BLaER1 treated with 17β-estradiol and CSF1 and Interleukin-3, amounts not matched to agents 10 nM and 100 nM (cell line): ENCODE data around the gene TCEANC2.

Source experiments
- H3K27ac ChIP-seq, 11 experiments: shearing (Covaris generic); formaldehyde crosslinking; 2 replicates each; pipeline ENCODE4 v1.8.1; 2022
- H3K27me3 ChIP-seq, 11 experiments: shearing (Covaris generic); formaldehyde crosslinking; 2 replicates each; pipeline ENCODE4 v1.8.1; 2022
- H3K36me3 ChIP-seq, 11 experiments: shearing (Covaris generic); formaldehyde crosslinking; 2 replicates each; pipeline ENCODE4 v1.8.1; 2022
- H3K4me1 ChIP-seq, 10 experiments: shearing (Covaris generic); formaldehyde crosslinking; 2 replicates each; pipeline ENCODE4 v1.8.1; 2022
- H3K4me2 ChIP-seq, 11 experiments: shearing (Covaris generic); formaldehyde crosslinking; 2 replicates each; pipeline ENCODE4 v1.8.1; 2022
- H3K4me3 ChIP-seq, 10 experiments: shearing (Covaris generic); formaldehyde crosslinking; 2 replicates each; pipeline ENCODE4 v1.8.1; 2022
- H3K9ac ChIP-seq, 11 experiments: shearing (Covaris generic); formaldehyde crosslinking; 2 replicates each; pipeline ENCODE4 v1.8.1; 2022
- H3K9me3 ChIP-seq, 11 experiments: shearing (Covaris generic); formaldehyde crosslinking; replicated peaks in 1 of 11; 2 replicates each; pipeline ENCODE4 v1.8.1; 2022
- H4K20me1 ChIP-seq, 11 experiments: shearing (Covaris generic); formaldehyde crosslinking; 2 replicates each; pipeline ENCODE4 v1.8.1; 2022
- Cebpa-rat ChIP-seq, 11 experiments: shearing (Covaris generic); IDR thresholded peaks; 2 replicates each; pipeline ENCODE4 v1.8.1; 2022

TCEANC2 gene

DNA sequence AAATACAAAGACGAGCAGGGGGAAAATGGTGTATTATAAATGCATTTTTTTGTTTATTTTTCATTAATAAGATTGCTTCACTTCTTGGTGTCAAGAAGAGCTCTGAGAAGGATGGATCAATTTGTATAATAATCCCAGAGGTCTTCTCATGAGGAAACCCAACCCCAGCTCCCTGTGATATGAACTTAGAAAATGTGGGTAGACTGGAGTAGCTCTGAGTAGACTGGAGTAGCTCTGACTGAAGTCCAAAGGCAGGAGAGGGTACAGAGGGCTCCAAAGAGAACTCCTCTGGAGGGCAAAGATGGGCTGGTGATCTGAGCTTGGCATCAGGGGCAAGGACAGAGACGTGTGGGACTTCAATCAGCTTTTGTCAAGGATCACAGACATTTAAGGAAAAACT is 78.0 kb downstream of the TCEANC2 start:
- H3K9ac ChIP-seq = no peak overlapping the region
- H4K20me1 ChIP-seq = no peaks in the 10 kb centered on the region
- no peak overlapping the region for H3K4me3 ChIP-seq
- no peaks in the 10 kb centered on the region for H3K27me3 ChIP-seq
- no peak overlapping the region for H3K27ac ChIP-seq
- H3K9me3 ChIP-seq = no peaks in the 10 kb centered on the region
- H3K36me3 ChIP-seq = no peaks in the 10 kb centered on the region
- TF ChIP-seq Cebpa-rat (IDR thresholded peaks at IDR 0.05) = no peak
- no peak overlapping the region for H3K4me2 ChIP-seq
- H3K4me1 ChIP-seq = no peaks in the 10 kb centered on the region

DNA sequence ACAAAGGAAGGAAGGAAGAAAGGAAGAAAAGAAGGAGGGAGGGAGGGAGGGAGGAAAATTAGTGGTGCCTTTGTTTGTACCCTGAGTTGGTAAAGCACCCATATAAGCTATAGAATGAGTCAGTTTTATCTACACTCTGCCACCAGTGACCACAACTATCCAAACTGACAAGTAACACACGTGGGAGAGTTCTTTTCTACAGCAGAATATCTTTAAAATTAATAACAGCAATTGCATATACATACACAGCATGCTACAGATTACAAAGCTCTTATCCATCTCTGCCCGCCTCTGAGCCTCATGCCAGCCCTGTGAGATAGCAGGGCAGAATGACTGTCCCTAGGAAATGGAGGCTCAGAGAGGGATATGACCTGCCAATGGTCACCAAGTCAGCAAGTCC is 79.1 kb downstream of the TCEANC2 start:
- H3K9me3 ChIP-seq = no peaks in the 10 kb centered on the region

DNA sequence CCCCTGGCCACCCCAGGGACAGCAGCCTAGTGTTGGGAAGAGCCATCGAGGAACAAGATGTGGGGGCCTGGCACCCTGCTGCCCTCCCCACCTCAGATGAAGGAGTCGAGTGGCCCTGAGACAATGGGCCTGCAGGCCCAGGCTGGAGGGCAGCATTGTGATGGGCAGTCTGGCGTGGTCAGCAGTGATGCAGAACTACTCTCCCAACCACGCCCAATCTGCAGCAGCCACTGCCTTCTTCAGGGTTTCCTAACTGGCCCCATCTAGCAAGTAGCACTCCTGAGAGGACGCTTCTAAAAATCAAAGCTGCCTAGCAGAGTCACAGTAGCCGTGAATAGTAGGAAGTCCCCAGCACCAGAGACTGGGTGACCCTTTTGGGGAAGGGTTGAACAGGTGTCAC is 80.9 kb downstream of the TCEANC2 start:
- Histone ChIP-seq H3K27me3 (no peaks in the 10 kb centered on the region), H3K9ac (no peak overlapping the region), H3K4me2 (no peak overlapping the region), H3K27ac (no peak overlapping the region), H3K36me3 (no peaks in the 10 kb centered on the region), H3K4me3 (no peak overlapping the region), H3K9me3 (peaks cover 0 to 4% (median 0%) of the 10 kb centered on the region in 11 experiments; a peak in 2 of 22 replicates), H3K4me1 (no peaks in the 10 kb centered on the region), H4K20me1 (no peaks in the 10 kb centered on the region)
- no peak for TF ChIP-seq Cebpa-rat (IDR thresholded peaks at IDR 0.05)

More for the DNA sequence above, 79.1 kb downstream of the TCEANC2 start:
- Histone ChIP-seq H3K36me3 (no peaks in the 10 kb centered on the region), H3K4me3 (no peak overlapping the region), H3K27me3 (no peaks in the 10 kb centered on the region), H3K4me2 (no peak overlapping the region), H3K27ac (no peak overlapping the region), H4K20me1 (no peaks in the 10 kb centered on the region), H3K9ac (no peak overlapping the region), H3K4me1 (no peaks in the 10 kb centered on the region)
- TF ChIP-seq Cebpa-rat (IDR thresholded peaks at IDR 0.05) = no peak

DNA sequence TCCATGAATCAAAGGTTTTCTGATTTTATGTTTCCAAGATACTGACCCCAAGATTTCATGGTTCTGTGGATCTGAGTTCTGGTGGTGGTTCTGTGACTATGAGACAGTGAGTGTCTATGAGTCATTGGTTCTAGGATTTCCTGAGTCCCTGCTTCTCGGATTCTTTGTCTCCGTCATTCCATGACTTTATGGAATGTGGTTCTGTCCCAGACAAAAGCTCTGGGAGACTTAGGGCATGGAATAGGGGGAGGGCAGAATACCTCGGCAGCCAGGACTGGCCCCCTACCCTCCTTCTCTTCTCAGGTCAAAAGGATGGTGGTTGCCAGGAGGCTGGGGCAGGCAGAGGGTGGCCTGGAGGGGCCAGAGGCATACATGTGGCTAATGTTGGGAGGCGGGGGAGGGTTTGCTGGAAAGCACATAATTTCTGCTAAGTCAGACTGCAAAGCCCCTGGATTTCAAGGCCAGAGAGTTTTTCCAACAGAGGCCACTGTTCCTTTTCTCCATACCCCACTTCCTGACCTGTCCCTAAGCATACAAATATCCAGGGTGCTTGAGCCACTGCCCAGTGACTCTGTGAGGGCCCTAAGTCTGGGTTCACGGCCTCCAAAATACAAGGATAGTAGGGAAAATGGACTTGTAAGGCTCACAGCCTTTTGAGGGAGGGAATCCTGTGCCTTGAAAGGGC is 82.2 kb downstream of the TCEANC2 start:
- Histone ChIP-seq H3K4me1 (no peaks in the 10 kb centered on the region), H3K36me3 (no peaks in the 10 kb centered on the region), H3K4me3 (no peak overlapping the region), H3K27me3 (no peaks in the 10 kb centered on the region), H3K4me2 (no peak overlapping the region), H3K27ac (no peak overlapping the region), H3K9ac (no peak overlapping the region), H4K20me1 (no peaks in the 10 kb centered on the region), H3K9me3 (peaks cover 0 to 4% (median 0%) of the 10 kb centered on the region in 11 experiments; a peak in 2 of 22 replicates)
- no peak for TF ChIP-seq Cebpa-rat (IDR thresholded peaks at IDR 0.05)

DNA sequence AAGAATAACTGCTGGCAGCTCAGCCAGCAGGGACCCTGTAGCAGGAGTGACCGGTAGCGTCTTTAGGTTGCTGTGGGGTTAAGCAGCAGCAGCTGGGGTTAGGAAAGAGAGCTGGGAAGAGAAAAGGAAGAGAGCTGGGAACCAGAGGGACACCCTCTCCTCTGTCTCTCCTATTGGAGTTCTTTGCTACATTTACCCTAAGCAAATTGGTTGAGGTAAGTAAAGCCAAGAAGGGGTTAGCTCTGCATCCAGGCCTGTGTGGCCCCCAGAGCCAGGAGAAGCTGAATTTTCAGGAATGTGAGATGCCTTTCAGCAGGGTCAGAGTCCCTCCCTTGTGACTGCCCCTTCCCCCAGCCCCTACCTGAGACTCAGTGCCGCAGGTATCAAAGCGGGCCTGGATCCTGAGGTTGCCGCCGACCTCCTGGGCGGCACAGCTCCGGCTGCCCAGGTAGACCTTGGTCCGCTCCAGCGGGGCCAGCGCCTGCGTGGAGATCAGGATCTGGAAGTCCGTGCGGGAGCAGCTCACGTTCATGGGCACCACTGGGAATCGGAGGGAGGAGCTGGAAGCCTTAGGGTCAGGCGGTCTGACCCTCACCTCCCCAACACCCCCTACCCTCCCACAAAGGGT is 83.0 kb downstream of the TCEANC2 start:
- H3K9ac ChIP-seq = no peak overlapping the region
- H4K20me1 ChIP-seq = no peaks in the 10 kb centered on the region
- H3K9me3 ChIP-seq = peaks cover 0 to 4% (median 0%) of the 10 kb centered on the region in 11 experiments; a peak in 2 of 22 replicates
- no peak for TF ChIP-seq Cebpa-rat (IDR thresholded peaks at IDR 0.05)
- H3K27ac ChIP-seq = no peak overlapping the region
- H3K27me3 ChIP-seq = no peaks in the 10 kb centered on the region
- no peak overlapping the region for H3K4me3 ChIP-seq
- H3K36me3 ChIP-seq = no peaks in the 10 kb centered on the region
- H3K4me1 ChIP-seq = no peaks in the 10 kb centered on the region
- H3K4me2 ChIP-seq = no peak overlapping the region

DNA sequence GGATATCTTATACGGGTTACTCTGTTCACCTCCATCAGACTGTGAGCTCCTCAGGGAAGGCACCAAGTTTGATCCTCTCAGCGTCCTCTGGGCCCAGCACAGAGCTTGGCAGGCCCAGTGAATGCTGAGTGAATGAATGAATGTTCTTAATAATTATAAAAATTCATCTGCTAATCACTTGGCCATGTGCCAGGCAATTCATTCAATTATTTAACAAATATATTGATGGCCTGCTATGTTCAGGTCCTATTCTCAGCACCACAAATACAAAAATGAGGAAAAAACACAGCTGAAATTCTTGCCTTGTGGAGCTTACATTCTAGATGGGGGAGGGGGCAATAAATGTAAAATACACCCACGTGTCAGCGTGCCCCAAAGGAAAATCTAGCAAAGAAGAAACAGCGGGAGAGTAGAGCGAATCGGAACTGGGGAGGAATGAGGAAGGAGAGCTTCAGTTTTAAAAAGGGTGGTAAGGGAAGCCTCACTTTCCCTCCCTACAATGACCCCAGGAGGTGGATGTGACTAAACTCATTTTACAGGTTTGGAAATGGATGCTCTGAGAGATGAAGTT is 83.6 kb downstream of the TCEANC2 start:
- TF ChIP-seq Cebpa-rat (IDR thresholded peaks at IDR 0.05) = no peak
- Histone ChIP-seq H3K4me1 (no peaks in the 10 kb centered on the region), H3K4me3 (no peak overlapping the region), H3K27me3 (no peaks in the 10 kb centered on the region), H3K9ac (no peak overlapping the region), H3K27ac (no peak overlapping the region), H3K36me3 (no peaks in the 10 kb centered on the region), H3K9me3 (peaks cover 0 to 4% (median 0%) of the 10 kb centered on the region in 11 experiments; a peak in 2 of 22 replicates), H4K20me1 (no peaks in the 10 kb centered on the region), H3K4me2 (no peak overlapping the region)

DNA sequence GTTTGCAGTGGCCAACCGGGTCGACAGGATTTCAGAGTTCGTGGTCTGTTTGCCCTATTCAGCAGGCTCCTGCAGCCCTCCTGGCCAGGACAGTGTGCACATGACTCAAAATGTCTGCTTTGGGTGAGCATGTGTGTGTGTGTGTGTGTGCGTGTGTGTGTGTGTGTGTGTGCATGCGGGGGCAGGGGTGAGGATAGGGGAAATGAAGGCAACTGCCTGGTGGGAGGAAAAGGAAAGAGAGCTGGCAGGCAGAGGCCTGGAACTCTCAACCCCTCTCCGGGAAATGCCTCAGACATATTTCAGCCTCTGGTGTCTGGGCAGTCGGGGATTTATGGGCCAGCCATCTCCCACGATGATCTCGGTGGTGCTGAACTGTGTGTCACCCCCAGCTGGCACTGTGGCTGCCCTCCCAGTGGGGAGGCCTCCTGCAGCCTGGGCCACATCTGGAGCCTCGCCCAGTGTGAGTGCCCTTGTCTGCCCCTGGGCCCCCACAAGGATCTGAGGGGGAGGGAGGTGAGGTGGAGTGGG is 84.2 kb downstream of the TCEANC2 start:
- no peaks in the 10 kb centered on the region for H3K36me3 ChIP-seq
- no peak overlapping the region for H3K4me3 ChIP-seq
- no peak overlapping the region for H3K27ac ChIP-seq
- H3K4me1 ChIP-seq = no peaks in the 10 kb centered on the region
- TF ChIP-seq Cebpa-rat (IDR thresholded peaks at IDR 0.05) = no peak
- H3K4me2 ChIP-seq = no peak overlapping the region
- H3K27me3 ChIP-seq = no peaks in the 10 kb centered on the region
- no peak overlapping the region for H3K9ac ChIP-seq
- H4K20me1 ChIP-seq = no peaks in the 10 kb centered on the region
- peaks cover 0 to 4% (median 0%) of the 10 kb centered on the region in 11 experiments; a peak in 2 of 22 replicates for H3K9me3 ChIP-seq

DNA sequence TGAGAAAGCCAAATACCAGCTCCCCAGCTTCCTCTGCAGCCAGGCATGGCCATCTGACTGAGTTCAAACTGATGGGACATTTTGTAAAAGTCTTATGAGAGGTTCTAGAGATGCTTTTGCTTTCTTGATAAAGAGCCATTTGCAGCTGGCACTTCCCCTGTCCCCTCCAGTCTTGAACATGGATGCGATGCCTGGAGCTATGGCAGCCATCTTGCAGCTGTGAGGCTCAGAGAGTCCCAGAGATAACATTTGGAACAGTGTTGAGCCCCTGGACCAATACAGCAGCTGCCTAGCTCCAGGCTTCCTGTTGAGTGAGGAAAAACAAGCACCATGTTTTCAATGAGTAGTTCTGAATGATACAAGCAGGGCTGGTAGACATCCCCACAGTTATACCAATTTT is 85.6 kb downstream of the TCEANC2 start:
- no peak overlapping the region for H3K27ac ChIP-seq
- no peaks in the 10 kb centered on the region for H3K36me3 ChIP-seq
- H3K9ac ChIP-seq = no peak overlapping the region
- H3K27me3 ChIP-seq = no peaks in the 10 kb centered on the region
- peaks cover 0 to 4% (median 0%) of the 10 kb centered on the region in 11 experiments; a peak in 2 of 22 replicates for H3K9me3 ChIP-seq
- H3K4me2 ChIP-seq = no peak overlapping the region
- no peak overlapping the region for H3K4me3 ChIP-seq
- TF ChIP-seq Cebpa-rat (IDR thresholded peaks at IDR 0.05) = no peak
- no peaks in the 10 kb centered on the region for H4K20me1 ChIP-seq
- H3K4me1 ChIP-seq = no peaks in the 10 kb centered on the region

DNA sequence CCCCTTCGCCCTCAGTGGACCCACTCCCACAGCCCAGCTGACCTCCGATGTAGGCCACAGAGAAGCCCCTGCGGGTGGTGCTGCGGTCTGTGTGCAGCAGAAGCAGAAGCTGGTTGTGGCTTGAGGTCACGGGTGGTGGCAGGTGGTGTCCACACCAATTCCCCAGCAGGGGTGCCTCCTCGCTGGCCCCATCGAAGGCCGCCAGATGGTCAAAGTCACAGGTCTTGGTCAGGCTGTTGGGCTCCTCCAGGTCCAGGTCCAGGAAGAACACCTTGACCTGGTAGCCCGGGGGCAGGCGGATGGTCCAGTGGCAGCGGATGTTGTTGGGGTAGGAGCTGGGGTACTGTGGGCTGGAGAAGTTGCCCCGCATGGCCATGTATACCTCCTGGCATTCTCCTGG is 86.3 kb downstream of the TCEANC2 start:
- no peak for TF ChIP-seq Cebpa-rat (IDR thresholded peaks at IDR 0.05)
- Histone ChIP-seq H3K27ac (no peak overlapping the region), H3K4me2 (no peak overlapping the region)

More for the DNA sequence above, 86.3 kb downstream of the TCEANC2 start:
- no peaks in the 10 kb centered on the region for H3K36me3 ChIP-seq
- no peak overlapping the region for H3K4me3 ChIP-seq
- H3K9ac ChIP-seq = no peak overlapping the region
- no peaks in the 10 kb centered on the region for H3K4me1 ChIP-seq
- H4K20me1 ChIP-seq = no peaks in the 10 kb centered on the region
- H3K9me3 ChIP-seq = peaks cover 0 to 4% (median 0%) of the 10 kb centered on the region in 11 experiments; a peak in 2 of 22 replicates
- H3K27me3 ChIP-seq = no peaks in the 10 kb centered on the region
